GM19324 (cell line): Measurements from ENCODE around the gene GFM2.
"Not testable (repeated sequence)": the region's sequence is repeated elsewhere in the genome, so short reads cannot be mapped to it uniquely, and the experiment has no call there.

ENCODE experiments used
- ATAC-seq: cut with Tn5 transposase; IDR thresholded peaks from one replicate; pipeline ENCODE4 v1.9.1; 2021; ENCODE audit warnings: mild to moderate bottlenecking, moderate library complexity; ENCODE audit not compliant: unreplicated experiment, low FRiP score

The GFM2 gene

GRCh38 chr5:74766849-74767578 is at the start of gene GFM2, which contains the start of gene NSA2:
GFM2 (minus strand) TSS chr5:74767117; CDS start chr5:74763742, 3,375 bp downstream.
NSA2 (plus strand) TSS chr5:74767249; CDS start chr5:74767361, 112 bp downstream.
- ATAC-seq, result peak; percentile 88

GRCh38 chr5:74810915-74811314 is 44.0 kb upstream of the GFM2 start:
- ATAC-seq, result no peak

GRCh38 chr5:74801941-74802340 is 35.0 kb upstream of the GFM2 start:
- no peak for ATAC-seq

- no peak for ATAC-seq
These were observed 34.3 kb upstream of the GFM2 start for GRCh38 chr5:74801197-74801596.

GRCh38 chr5:74798977-74799911 is 32.3 kb upstream of the GFM2 start:
- no peak for ATAC-seq

GRCh38 chr5:74791669-74792068 is 24.8 kb upstream of the GFM2 start:
- not testable (repeated sequence) for ATAC-seq

- ATAC-seq, result no peak
These were observed 20.5 kb upstream of the GFM2 start for GRCh38 chr5:74787424-74787823.

- no peak for ATAC-seq
These were observed 19.9 kb upstream of the GFM2 start for GRCh38 chr5:74786851-74787250.

GRCh38 chr5:74778609-74779008 is 11.7 kb upstream of the GFM2 start:
- ATAC-seq, result no peak

- ATAC-seq, result no peak
These were observed 5.4 kb upstream of the GFM2 start for GRCh38 chr5:74772359-74772758.

GRCh38 chr5:74767579-74767913 is 629 bp upstream of the GFM2 start:
- peak; percentile 34 for ATAC-seq

- peak; percentile 24 for ATAC-seq
These were observed 484 bp downstream of the GFM2 start for GRCh38 chr5:74766418-74766848.

- no peak for ATAC-seq
These were observed 988 bp downstream of the GFM2 start for GRCh38 chr5:74765929-74766328.

GRCh38 chr5:74765201-74765600 is 1.7 kb downstream of the GFM2 start:
- no peak for ATAC-seq

GRCh38 chr5:74763504-74763903 is 3.4 kb downstream of the GFM2 start:
- no peak for ATAC-seq

GRCh38 chr5:74762599-74762998 is 4.3 kb downstream of the GFM2 start:
- no peak for ATAC-seq

- ATAC-seq, result no peak
These were observed 5.7 kb downstream of the GFM2 start for GRCh38 chr5:74761241-74761640.

- ATAC-seq, result not testable (repeated sequence)
These were observed 18.2 kb downstream of the GFM2 start for GRCh38 chr5:74748742-74749141.

- no peak for ATAC-seq
These were observed 28.5 kb downstream of the GFM2 start for GRCh38 chr5:74738406-74738805.

GRCh38 chr5:74736759-74737158 is 30.2 kb downstream of the GFM2 start:
- ATAC-seq, result no peak

- no peak for ATAC-seq
These were observed 41.6 kb downstream of the GFM2 start for GRCh38 chr5:74725331-74725730.
